IMR-90 (cell line): ENCODE data around the gene RAB28.

ENCODE experiments used
- BHLHE40 ChIP-seq: fragments of 150-350 bp; IDR thresholded peaks from 2 replicates; pipeline ENCODE4 v1.6.1; 2016; ENCODE audit warnings: mild to moderate bottlenecking, low read depth, low read length
- CEBPB ChIP-seq: IDR thresholded peaks from 2 replicates; pipeline ENCODE4 v1.6.1; 2012; ENCODE audit warnings: low read depth, low read length, improper control_type of control experiment
- CHD1 ChIP-seq: IDR thresholded peaks from 2 replicates; pipeline ENCODE4 v1.6.1; 2012; ENCODE audit warnings: low read depth, low read length, improper control_type of control experiment
- CTCF ChIP-seq: conservative IDR thresholded peaks from 2 replicates; pipeline ENCODE4 v1.5.1; 2012; ENCODE audit warnings: mild to moderate bottlenecking, low read depth, low read length, improper control_type of control experiment
- ELK1 ChIP-seq: fragments of 150-350 bp; IDR thresholded peaks from 2 replicates; pipeline ENCODE4 v1.6.1; 2016; ENCODE audit warnings: low read depth, mild to moderate bottlenecking, low read length, moderate library complexity, borderline replicate concordance
- FOS ChIP-seq: fragments of 150-350 bp; IDR thresholded peaks from 2 replicates; pipeline ENCODE4 v1.6.1; 2016; ENCODE audit warnings: low read depth, low read length
- MAZ ChIP-seq: IDR thresholded peaks from 2 replicates; pipeline ENCODE4 v1.6.1; 2012; ENCODE audit warnings: low read depth, mild to moderate bottlenecking, low read length, improper control_type of control experiment, moderate library complexity, borderline replicate concordance
- MXI1 ChIP-seq: IDR thresholded peaks from 2 replicates; pipeline ENCODE4 v1.6.1; 2012; ENCODE audit warnings: low read depth, mild to moderate bottlenecking, low read length, moderate library complexity, borderline replicate concordance
- NFE2L2 ChIP-seq: fragments of 150-350 bp; IDR thresholded peaks from 2 replicates; pipeline ENCODE4 v1.6.1; 2016; ENCODE audit warnings: low read depth, mild to moderate bottlenecking, low read length
- POLR2A ChIP-seq: IDR thresholded peaks from 2 replicates; pipeline ENCODE4 v1.6.1; 2012; ENCODE audit warnings: mild to moderate bottlenecking, low read depth, low read length
- RAD21 ChIP-seq: IDR thresholded peaks from 2 replicates; pipeline ENCODE4 v1.6.1; 2012; ENCODE audit warnings: low read length, improper control_type of control experiment
- RFX5 ChIP-seq: IDR thresholded peaks from 2 replicates; pipeline ENCODE4 v1.8.0; 2012; ENCODE audit warnings: low read depth, mild to moderate bottlenecking, low read length, moderate library complexity
- SMC3 ChIP-seq: fragments of 150-350 bp; IDR thresholded peaks from 2 replicates; pipeline ENCODE4 v1.6.1; 2016; ENCODE audit warnings: low read depth, mild to moderate bottlenecking, antibody characterized with exemption, low read length, moderate library complexity
- USF2 ChIP-seq: fragments of 150-350 bp; IDR thresholded peaks from 2 replicates; pipeline ENCODE4 v1.6.1; 2017; ENCODE audit warnings: mild to moderate bottlenecking, antibody characterized with exemption, low read length, low read depth

DNA sequence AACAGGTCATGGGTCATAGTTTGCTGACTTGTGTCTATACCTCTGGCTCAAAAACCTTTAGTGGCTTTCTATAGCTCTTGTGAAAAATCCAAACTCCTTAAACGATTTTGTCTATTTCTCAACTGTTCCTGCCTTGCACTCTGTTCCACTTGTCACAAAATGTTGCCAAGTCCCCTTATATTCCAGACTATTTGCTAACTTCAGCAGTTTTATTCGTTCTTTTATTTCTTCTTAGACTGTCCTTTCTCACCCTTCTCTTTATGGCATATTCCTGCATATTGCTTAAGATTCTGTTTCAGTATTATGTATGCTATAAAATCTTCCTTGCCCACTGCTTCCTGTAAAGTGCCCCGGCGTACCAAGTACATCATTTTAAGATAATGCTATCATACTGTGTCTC, 80.8 kb downstream of the RAB28 start:
- no peak for TF ChIP-seq CTCF
- TF ChIP-seq POLR2A: no peak
- no peak for TF ChIP-seq MXI1
- no peak for TF ChIP-seq CEBPB
- no peak for TF ChIP-seq ELK1
- TF ChIP-seq RFX5: no peak
- TF ChIP-seq USF2: no peak
- no peak for TF ChIP-seq SMC3
- no peak for TF ChIP-seq CHD1
- TF ChIP-seq NFE2L2: no peak
- TF ChIP-seq MAZ: no peak
- no peak for TF ChIP-seq RAD21
- no peak for TF ChIP-seq BHLHE40
- no peak for TF ChIP-seq FOS
